ENCODE results near the gene LRATD1. TPM values are rescaled to one million over a fixed set of nuclear protein-coding genes. Genes with fewer than 3 reads are reported as not detected.

LRATD1 gene
- total RNA-seq, 2 donors from 2014 or later = 4.1 to 6.6 TPM

DNA sequence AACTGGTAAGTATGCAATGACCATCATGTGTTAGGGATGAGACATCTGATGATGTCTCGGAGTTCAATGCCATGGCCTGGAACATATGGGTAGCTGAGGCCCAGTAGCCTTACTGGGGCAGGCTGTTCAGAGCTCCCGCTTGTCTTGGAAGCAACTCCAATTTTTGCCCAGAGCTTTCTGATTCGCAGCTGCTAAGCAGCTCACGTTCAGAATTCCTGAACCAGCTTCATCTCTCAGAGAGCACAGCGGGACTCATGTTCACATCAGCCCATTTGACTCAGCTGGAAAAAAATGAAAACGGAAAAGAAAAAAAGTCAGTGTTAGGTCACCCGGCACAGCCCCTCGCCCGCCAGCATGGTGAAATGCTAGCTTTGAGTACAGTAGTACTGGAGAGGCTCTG is 16.8 kb upstream of the LRATD1 start:
- Histone ChIP-seq H3K9me3 (no peaks in the 10 kb centered on the region), H3K4me3 (no peak overlapping the region), H3K36me3 (no peaks in the 10 kb centered on the region), H3K27ac (no peak overlapping the region), H3K4me1 (ENCODE audit: control insufficient read depth in 1 of 2, low read depth in 2 of 2) (no peaks in the 10 kb centered on the region), H3K27me3 (replicated peaks; ENCODE audit: insufficient read depth) (no peaks in the 10 kb centered on the region)
- no peak for ATAC-seq (ENCODE audit: insufficient number of reproducible peaks, low FRiP score, low read depth)
- TF ChIP-seq, protein P1, sequence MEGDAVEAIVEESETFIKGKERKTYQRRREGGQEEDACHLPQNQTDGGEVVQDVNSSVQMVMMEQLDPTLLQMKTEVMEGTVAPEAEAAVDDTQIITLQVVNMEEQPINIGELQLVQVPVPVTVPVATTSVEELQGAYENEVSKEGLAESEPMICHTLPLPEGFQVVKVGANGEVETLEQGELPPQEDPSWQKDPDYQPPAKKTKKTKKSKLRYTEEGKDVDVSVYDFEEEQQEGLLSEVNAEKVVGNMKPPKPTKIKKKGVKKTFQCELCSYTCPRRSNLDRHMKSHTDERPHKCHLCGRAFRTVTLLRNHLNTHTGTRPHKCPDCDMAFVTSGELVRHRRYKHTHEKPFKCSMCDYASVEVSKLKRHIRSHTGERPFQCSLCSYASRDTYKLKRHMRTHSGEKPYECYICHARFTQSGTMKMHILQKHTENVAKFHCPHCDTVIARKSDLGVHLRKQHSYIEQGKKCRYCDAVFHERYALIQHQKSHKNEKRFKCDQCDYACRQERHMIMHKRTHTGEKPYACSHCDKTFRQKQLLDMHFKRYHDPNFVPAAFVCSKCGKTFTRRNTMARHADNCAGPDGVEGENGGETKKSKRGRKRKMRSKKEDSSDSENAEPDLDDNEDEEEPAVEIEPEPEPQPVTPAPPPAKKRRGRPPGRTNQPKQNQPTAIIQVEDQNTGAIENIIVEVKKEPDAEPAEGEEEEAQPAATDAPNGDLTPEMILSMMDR (IDR thresholded peaks at IDR 0.05) = no peak
- DNase-seq (ENCODE audit: low spot score) = no peak

DNA sequence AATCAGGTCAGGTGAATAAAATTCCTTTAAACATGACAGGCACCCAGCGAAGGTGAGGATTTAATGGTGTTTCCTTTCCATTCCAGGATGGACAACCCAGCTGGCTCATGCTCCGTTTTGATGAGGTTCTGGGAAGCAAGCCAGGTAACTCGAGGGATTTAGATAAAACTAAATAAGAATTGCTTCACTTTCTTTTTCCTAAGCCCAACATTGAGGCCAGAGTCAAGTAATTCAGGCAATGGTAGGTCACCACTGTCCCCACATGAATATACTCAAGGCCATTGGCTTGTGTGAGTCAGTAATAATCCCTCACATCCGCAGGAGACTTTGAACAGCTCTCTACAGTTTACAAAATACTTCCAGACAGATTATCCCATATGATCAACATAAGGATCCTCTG is 16.2 kb upstream of the LRATD1 start:
- no peaks in the 10 kb centered on the region for H3K27me3 ChIP-seq (replicated peaks; ENCODE audit: insufficient read depth)
- no peak for DNase-seq (ENCODE audit: low spot score)
- H3K27ac ChIP-seq = no peak overlapping the region
- no peak overlapping the region for H3K4me3 ChIP-seq
- no peak for ATAC-seq (ENCODE audit: insufficient number of reproducible peaks, low FRiP score, low read depth)
- H3K4me1 ChIP-seq (ENCODE audit: control insufficient read depth in 1 of 2, low read depth in 2 of 2) = no peaks in the 10 kb centered on the region
- H3K9me3 ChIP-seq = no peaks in the 10 kb centered on the region
- no peaks in the 10 kb centered on the region for H3K36me3 ChIP-seq
- TF ChIP-seq, protein P1 (IDR thresholded peaks at IDR 0.05) = no peak

DNA sequence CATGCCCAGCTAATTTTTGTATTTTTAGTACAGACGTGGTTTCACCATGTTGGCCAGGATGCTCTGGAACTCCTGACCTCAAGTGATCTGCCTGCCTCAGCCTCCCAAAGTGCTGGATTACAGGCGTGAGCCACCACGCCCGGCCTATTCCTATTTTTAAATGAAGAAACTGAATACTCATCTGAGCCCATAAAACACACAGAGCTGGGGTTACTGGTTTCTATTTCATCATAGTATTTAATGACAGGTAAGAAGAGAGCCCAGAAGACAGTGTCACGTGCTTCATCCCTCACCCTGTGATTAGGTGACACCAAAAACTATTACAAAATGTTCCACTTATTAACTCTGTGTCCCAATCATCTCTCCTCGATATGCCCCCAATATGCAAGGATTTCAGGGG is 15.6 kb upstream of the LRATD1 start:
- Histone ChIP-seq H3K36me3 (no peaks in the 10 kb centered on the region), H3K4me3 (no peak overlapping the region), H3K27ac (no peak overlapping the region), H3K27me3 (replicated peaks; ENCODE audit: insufficient read depth) (no peaks in the 10 kb centered on the region), H3K9me3 (no peaks in the 10 kb centered on the region), H3K4me1 (ENCODE audit: control insufficient read depth in 1 of 2, low read depth in 2 of 2) (no peaks in the 10 kb centered on the region)
- no peak for ATAC-seq (ENCODE audit: insufficient number of reproducible peaks, low FRiP score, low read depth)
- TF ChIP-seq, protein P1 (IDR thresholded peaks at IDR 0.05) = no peak
- no peak for DNase-seq (ENCODE audit: low spot score)

DNA sequence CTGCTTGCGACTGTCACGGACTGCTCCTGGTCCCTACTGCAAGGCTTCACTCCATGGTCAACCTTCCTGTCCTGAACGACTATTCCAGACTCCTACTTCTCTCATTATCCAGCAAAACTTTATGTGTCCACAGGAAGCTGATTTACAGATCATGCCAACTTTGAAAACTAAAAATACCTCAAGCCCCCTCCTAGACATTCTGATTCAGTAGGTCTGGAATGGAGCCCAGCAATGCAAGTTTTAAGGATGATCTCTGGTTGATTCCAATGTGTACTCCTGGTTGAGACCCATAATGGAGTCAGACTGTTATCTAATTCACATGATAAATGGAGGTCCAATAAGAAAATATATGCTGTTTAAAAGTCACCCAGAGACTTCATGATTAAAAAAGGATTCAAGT is 13.1 kb upstream of the LRATD1 start:
- no peak for DNase-seq (ENCODE audit: low spot score)
- H3K4me1 ChIP-seq (ENCODE audit: control insufficient read depth in 1 of 2, low read depth in 2 of 2) = no peaks in the 10 kb centered on the region
- no peak for ATAC-seq (ENCODE audit: insufficient number of reproducible peaks, low FRiP score, low read depth)
- TF ChIP-seq, protein P1 (IDR thresholded peaks at IDR 0.05) = no peak
- no peak overlapping the region for H3K4me3 ChIP-seq
- H3K27me3 ChIP-seq (replicated peaks; ENCODE audit: insufficient read depth) = no peaks in the 10 kb centered on the region
- no peaks in the 10 kb centered on the region for H3K36me3 ChIP-seq
- no peaks in the 10 kb centered on the region for H3K9me3 ChIP-seq
- no peak overlapping the region for H3K27ac ChIP-seq

DNA sequence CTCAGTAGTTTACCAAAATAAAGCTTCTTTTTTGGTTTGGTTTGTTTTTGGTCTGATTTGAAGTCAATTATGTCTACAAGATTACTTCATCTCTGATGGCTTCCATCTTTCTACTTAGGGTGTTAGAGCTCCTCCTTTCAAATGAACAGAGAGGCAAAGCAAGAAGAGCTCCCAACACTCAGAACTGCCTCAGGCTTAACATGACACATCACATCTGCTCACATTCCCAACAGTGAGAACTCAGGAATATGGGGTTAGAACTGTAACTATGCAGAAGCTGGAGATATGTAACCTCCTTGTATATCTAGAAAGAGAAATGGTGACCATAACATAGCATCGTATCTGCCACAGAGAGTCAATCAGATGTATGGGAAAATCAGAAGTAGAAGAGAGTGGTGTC is 11.4 kb upstream of the LRATD1 start:
- no peak for DNase-seq (ENCODE audit: low spot score)
- Histone ChIP-seq H3K27ac (no peak overlapping the region), H3K4me1 (ENCODE audit: control insufficient read depth in 1 of 2, low read depth in 2 of 2) (no peaks in the 10 kb centered on the region), H3K9me3 (no peaks in the 10 kb centered on the region), H3K27me3 (replicated peaks; ENCODE audit: insufficient read depth) (no peaks in the 10 kb centered on the region), H3K4me3 (no peak overlapping the region), H3K36me3 (no peaks in the 10 kb centered on the region)
- TF ChIP-seq, protein P1 (IDR thresholded peaks at IDR 0.05) = no peak
- no peak for ATAC-seq (ENCODE audit: insufficient number of reproducible peaks, low FRiP score, low read depth)
